ENCODE data around the gene C2CD2L.
A peak's percentile ranks its signal among the peaks of the same experiment; 100 is the strongest.
"Not testable (repeated sequence)": the region's sequence is repeated elsewhere in the genome, so short reads cannot be mapped to it uniquely, and the experiment has no call there.

The C2CD2L gene

GRCh38 chr11:119116235-119116594 is 9.1 kb downstream of the C2CD2L start:
- no peak for DNase-seq

GRCh38 chr11:119116601-119117000 is 9.5 kb downstream of the C2CD2L start:
- no peak for DNase-seq

GRCh38 chr11:119117004-119117706 is 10.0 kb downstream of the C2CD2L start:
- no peak for DNase-seq

GRCh38 chr11:119118227-119118626 is 11.1 kb downstream of the C2CD2L start:
- DNase-seq, result no peak

- DNase-seq, result no peak
These were observed 11.8 kb downstream of the C2CD2L start for GRCh38 chr11:119118946-119119345.

- no peak for DNase-seq
These were observed 13.5 kb downstream of the C2CD2L start for GRCh38 chr11:119120639-119121007.

- peak; percentile 91 to 99 for DNase-seq
These were observed 14.1 kb downstream of the C2CD2L start, which contains the start of gene HINFP for GRCh38 chr11:119121008-119121810. TSS of gene HINFP (plus strand) at chr11:119121580. CDS start at chr11:119126945, 5,365 bp downstream.

- no peak for DNase-seq
These were observed 14.6 kb downstream of the C2CD2L start for GRCh38 chr11:119121811-119122124.

- no peak for DNase-seq
These were observed 18.7 kb downstream of the C2CD2L start for GRCh38 chr11:119125821-119126220.

- DNase-seq, result no peak
These were observed 19.6 kb downstream of the C2CD2L start for GRCh38 chr11:119126675-119127268.

GRCh38 chr11:119130662-119131061 is 23.5 kb downstream of the C2CD2L start:
- no peak for DNase-seq

GRCh38 chr11:119134389-119134978 is 27.3 kb downstream of the C2CD2L start:
- peak in 1 of 2 experiments; percentile 14 for DNase-seq

GRCh38 chr11:119139276-119139675 is 32.1 kb downstream of the C2CD2L start:
- not testable (repeated sequence) for DNase-seq

GRCh38 chr11:119144825-119145486 is 37.8 kb downstream of the C2CD2L start:
- DNase-seq, result peak; percentile 44 to 67

- DNase-seq, result no peak
These were observed 38.4 kb downstream of the C2CD2L start for GRCh38 chr11:119145551-119145950.

GRCh38 chr11:119147604-119148333 is 40.6 kb downstream of the C2CD2L start:
- DNase-seq, result no peak

- no peak for DNase-seq
These were observed 41.5 kb downstream of the C2CD2L start for GRCh38 chr11:119148720-119149017.

GRCh38 chr11:119149018-119149785 is 42.1 kb downstream of the C2CD2L start, which contains the start of gene ABCG4:
TSS of gene ABCG4 (plus strand) at chr11:119149052. CDS start at chr11:119149966, 914 bp downstream.
- DNase-seq, result no peak

- DNase-seq, result no peak
These were observed 42.7 kb downstream of the C2CD2L start for GRCh38 chr11:119149786-119150275.

GRCh38 chr11:119152043-119152442 is 44.9 kb downstream of the C2CD2L start:
- DNase-seq, result no peak

GRCh38 chr11:119152604-119153003 is 45.5 kb downstream of the C2CD2L start:
- DNase-seq, result no peak
